Activated B cell treated with CpG ODN at 0.5 μM for 24 hours (primary cell): ENCODE data around the gene MT1G. TPM values are rescaled to one million over a fixed set of nuclear protein-coding genes. Genes with fewer than 3 reads are reported as not detected.
"Not testable (repeated sequence)": the region's sequence is repeated elsewhere in the genome, so short reads cannot be mapped to it uniquely, and the experiment has no call there.

Experiments
- ATAC-seq: fragments of 200-7000 bp; cut with Tn5 transposase; one replicate; pipeline ENCODE4 v1.10.0; 2021; ENCODE audit warnings: low read depth, mild to moderate bottlenecking, moderate library complexity
- CTCF ChIA-PET: fragments of 350-600 bp; sonication (Branson Sonifier 250); formaldehyde crosslinking; loops from one replicate; lab custom pipeline; 2021; ENCODE audit warnings: antibody characterized with exemption; lab: Charles Lee
- POLR2A ChIA-PET: fragments of 350-600 bp; sonication (Branson Sonifier 250); formaldehyde crosslinking; loops from one replicate; lab custom pipeline; 2021; ENCODE audit warnings: antibody characterized with exemption; lab: Charles Lee
- DNase-seq: peaks from one replicate; pipeline ENCODE4 v3.0.0; 2022
- H3K27ac Mint-ChIP-seq: one replicate; pipeline ENCODE4 v1.8.0; 2020; ENCODE audit warnings: mixed read lengths
- H3K27me3 Mint-ChIP-seq: one replicate; pipeline ENCODE4 v1.8.0; 2021; ENCODE audit warnings: mixed read lengths
- H3K36me3 Mint-ChIP-seq: one replicate; pipeline ENCODE4 v1.8.0; 2021; ENCODE audit warnings: low read depth, mixed read lengths
- H3K4me1 Mint-ChIP-seq: one replicate; pipeline ENCODE4 v1.8.0; 2021; ENCODE audit warnings: mixed read lengths
- H3K4me3 Mint-ChIP-seq: one replicate; pipeline ENCODE4 v1.8.0; 2020; ENCODE audit warnings: mild to moderate bottlenecking, mixed read lengths
- H3K9me3 Mint-ChIP-seq: one replicate; pipeline ENCODE4 v1.8.0; 2020; ENCODE audit warnings: mixed read lengths
- intact Hi-C: fragments of 100-400 bp; cut with micrococcal nuclease; formaldehyde crosslinking; loops from one replicate; pipeline ENCODE4 v1.15.1; 2024
- total RNA-seq: library from RNA; stranded (reverse); gene quantifications from 2 replicates; pipeline ENCODE4 v1.2.3, GENCODE V29; 2022
- TF ChIP-seq, protein P1 (sequence below): fragments of 200-600 bp; IDR thresholded peaks from one replicate; pipeline ENCODE4 v1.8.0; 2022; ENCODE audit warnings: antibody characterized with exemption, mild to moderate bottlenecking

Gene MT1G
- total RNA-seq, 1 donor from 2014 or later: 0.69 TPM

DNA sequence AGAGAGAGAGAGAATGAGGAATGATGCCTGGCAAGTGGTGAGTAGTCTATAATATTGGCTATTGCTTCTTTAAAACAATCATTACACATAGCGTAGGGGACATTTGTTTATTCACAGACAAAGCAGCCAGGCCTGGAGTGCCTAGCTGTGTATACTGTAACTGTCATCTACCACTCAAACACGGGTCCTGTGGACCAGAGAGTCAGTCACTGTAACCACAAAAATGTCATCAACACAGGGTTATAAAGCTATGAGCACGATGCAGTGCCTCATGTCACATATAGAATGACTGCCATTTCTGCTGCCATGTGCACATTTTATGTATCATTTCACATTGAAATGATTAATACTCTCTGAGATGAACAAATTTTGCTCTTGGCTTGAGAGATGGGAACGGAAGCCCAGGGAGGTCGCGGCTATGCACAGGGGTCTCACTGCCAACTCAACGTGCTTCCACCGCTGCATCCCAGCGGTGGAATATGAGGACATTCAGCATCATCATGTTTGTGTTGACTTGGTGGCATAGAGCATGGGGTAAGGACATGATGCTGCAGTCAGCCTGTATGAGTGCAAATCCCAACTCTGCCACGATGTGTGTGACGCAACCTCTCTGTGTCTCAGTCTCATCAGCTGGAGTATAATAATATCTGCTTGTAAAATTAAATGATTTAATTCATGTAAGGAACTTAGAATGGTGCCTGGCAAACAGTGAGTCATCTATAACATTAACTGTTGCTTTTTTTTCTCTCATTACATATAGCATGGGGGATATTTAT lies 5.1 kb upstream of the MT1G start:
- ATAC-seq (no peak), DNase-seq (no peak)
- ChIA-PET CTCF (interaction anchor here (1.1 to 1.4 kb wide), 3 partner anchors 29 to 160 kb away, joined by 4 to 11 read pairs (median 4); no protein-coding TSS in a partner anchor), POLR2A (no interaction called here)
- H3K36me3 Mint-ChIP-seq: no peaks in the 10 kb centered on the region
- no peak overlapping the region for H3K27ac Mint-ChIP-seq
- no peak overlapping the region for H3K4me3 Mint-ChIP-seq
- TF ChIP-seq, protein P1, sequence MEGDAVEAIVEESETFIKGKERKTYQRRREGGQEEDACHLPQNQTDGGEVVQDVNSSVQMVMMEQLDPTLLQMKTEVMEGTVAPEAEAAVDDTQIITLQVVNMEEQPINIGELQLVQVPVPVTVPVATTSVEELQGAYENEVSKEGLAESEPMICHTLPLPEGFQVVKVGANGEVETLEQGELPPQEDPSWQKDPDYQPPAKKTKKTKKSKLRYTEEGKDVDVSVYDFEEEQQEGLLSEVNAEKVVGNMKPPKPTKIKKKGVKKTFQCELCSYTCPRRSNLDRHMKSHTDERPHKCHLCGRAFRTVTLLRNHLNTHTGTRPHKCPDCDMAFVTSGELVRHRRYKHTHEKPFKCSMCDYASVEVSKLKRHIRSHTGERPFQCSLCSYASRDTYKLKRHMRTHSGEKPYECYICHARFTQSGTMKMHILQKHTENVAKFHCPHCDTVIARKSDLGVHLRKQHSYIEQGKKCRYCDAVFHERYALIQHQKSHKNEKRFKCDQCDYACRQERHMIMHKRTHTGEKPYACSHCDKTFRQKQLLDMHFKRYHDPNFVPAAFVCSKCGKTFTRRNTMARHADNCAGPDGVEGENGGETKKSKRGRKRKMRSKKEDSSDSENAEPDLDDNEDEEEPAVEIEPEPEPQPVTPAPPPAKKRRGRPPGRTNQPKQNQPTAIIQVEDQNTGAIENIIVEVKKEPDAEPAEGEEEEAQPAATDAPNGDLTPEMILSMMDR: no peak
- no peaks in the 10 kb centered on the region for H3K9me3 Mint-ChIP-seq
- peaks cover 11% of the 10 kb centered on the region for H3K4me1 Mint-ChIP-seq
- peaks cover 66% of the 10 kb centered on the region for H3K27me3 Mint-ChIP-seq
- intact Hi-C loops: loop anchor here (5.0 kb wide), 1 partner anchor 41 kb away; the partner anchor contains the start of gene MT1M

DNA sequence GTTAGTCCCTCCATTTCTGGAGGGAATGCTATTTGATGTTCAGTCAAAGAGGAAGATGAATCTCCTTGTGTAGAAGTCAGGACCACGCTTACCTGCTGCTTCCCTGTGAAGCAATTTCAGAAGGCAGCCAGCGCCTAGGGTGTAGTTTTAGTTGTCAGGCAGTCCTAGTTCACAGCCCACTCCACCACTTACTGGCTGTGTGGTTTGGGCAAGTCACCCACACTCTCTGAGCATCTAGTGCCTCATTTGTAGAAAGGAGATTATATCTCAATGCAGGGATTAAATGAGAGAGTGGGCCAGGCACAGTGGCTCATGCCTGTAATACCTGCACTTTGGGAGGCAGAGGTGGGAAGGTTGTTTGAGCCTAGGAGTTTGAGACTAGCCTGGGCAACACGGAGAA lies 4.3 kb upstream of the MT1G start:
- CTCF ChIA-PET: interaction anchor here (0.7 to 1.4 kb wide), 3 partner anchors 30 to 159 kb away, joined by 3 to 4 read pairs (median 4); no protein-coding TSS in a partner anchor
- POLR2A ChIA-PET, H3K4me3 Mint-ChIP-seq, H3K9me3 Mint-ChIP-seq, DNase-seq, H3K27ac Mint-ChIP-seq, H3K36me3 Mint-ChIP-seq, ATAC-seq: not testable (repeated sequence)
- Mint-ChIP-seq H3K27me3 (peaks cover 71% of the 10 kb centered on the region), H3K4me1 (peaks cover 11% of the 10 kb centered on the region)
- intact Hi-C loops: loop anchor here (5.0 kb wide), 1 partner anchor 40 kb away; the partner anchor contains the start of gene MT1M

DNA sequence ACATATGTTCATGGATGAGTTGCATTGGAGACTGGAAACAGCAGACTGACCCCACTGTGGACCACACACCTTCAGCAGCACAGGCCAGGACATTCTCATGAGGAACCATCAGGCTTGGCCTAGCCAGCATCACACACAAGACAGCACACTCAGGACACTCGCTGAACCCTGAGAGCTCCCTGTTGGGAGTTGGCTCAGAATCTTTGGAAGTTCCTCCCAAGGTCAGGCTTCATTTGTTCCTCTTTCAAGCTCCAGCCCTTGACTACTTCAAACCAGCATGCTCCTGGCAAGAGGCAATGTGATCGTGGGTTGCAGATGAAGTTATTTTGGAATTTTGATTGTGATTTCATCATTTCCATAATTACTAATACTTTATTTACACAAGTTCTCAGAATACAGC lies 3.8 kb upstream of the MT1G start:
- intact Hi-C loops: loop anchor here (5.0 kb wide), 1 partner anchor 39 kb away; the partner anchor contains the start of gene MT1M
- H3K36me3 Mint-ChIP-seq, ATAC-seq, H3K27ac Mint-ChIP-seq, H3K9me3 Mint-ChIP-seq, DNase-seq, POLR2A ChIA-PET, H3K4me3 Mint-ChIP-seq: not testable (repeated sequence)
- H3K4me1 Mint-ChIP-seq: peaks cover 11% of the 10 kb centered on the region
- H3K27me3 Mint-ChIP-seq: peaks cover 74% of the 10 kb centered on the region
- CTCF ChIA-PET: interaction anchor here (0.7 kb wide), 1 partner anchor 30 kb away, joined by 3 read pairs; no protein-coding TSS in a partner anchor

DNA sequence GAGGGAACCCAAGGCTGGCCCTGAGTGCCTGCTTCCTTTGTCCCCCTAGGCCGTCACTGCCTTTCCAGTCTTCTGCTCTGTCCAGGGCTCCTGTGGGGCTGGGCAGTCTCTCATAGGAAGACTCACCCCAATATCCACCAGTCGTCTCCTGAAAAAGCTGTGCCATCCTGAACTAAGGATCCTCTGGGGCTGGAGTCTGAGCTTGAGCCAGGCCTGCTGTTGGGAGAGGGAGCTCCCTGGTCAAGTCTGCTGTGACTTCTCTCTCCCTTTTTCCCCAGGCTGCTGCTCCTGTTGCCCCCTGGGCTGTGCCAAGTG lies 2.7 kb upstream of the MT1G start:
- no peaks in the 10 kb centered on the region for H3K36me3 Mint-ChIP-seq
- TF ChIP-seq, protein P1: no peak
- DNase-seq (no peak), ATAC-seq (no peak)
- H3K4me3 Mint-ChIP-seq: no peak overlapping the region
- intact Hi-C loops: loop anchor here (5.0 kb wide), 1 partner anchor 38 kb away; the partner anchor contains the start of gene MT1M
- peaks cover 6% of the 10 kb centered on the region for H3K4me1 Mint-ChIP-seq
- H3K27me3 Mint-ChIP-seq: peaks cover 82% of the 10 kb centered on the region
- H3K27ac Mint-ChIP-seq: no peak overlapping the region
- no peaks in the 10 kb centered on the region for H3K9me3 Mint-ChIP-seq
- CTCF ChIA-PET: no interaction called here
- POLR2A ChIA-PET: no interaction called here

DNA sequence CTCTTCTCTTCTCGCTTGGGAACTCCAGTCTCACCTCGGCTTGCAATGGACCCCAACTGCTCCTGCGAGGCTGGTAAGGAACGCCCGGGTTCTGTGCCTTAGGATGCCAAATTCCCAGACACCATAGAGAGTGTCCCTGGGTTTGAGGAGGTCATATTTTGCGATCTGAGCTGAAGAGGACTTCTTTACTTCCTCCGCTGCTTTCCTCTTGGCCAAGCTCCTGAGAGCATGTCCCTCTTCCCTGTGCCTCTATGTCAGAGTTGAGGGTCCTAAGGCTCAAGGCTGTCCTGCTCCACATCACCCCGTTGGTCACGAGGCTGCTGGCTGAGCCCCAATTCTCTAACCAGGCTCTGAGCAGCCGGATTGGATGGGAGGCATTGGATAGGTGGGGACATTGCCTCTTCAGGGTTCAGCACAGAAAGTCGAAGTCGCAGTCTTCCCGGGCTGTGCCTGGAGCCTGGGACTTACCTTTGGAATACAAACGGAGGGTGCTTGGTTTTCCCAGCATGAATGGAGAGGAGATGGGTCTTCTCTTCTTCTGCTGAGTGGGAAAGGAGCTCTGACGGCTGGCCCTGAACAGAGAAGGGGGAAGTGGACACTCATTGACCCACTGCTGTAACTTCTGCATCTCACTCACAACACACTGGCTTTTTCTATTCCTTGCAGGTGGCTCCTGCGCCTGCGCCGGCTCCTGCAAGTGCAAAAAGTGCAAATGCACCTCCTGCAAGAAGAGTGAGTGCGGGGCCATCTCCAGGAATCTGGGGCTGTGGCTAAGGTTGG lies 2.2 kb upstream of the MT1G start:
- ATAC-seq (no peak), DNase-seq (no peak)
- CTCF ChIA-PET: interaction anchor here (0.9 kb wide), 1 partner anchor 32 kb away, joined by 3 read pairs; no protein-coding TSS in a partner anchor
- intact Hi-C loops: loop anchor here (5.0 kb wide), 1 partner anchor 38 kb away; the partner anchor contains the start of gene MT1M
- TF ChIP-seq, protein P1: no peak
- peaks cover 2% of the 10 kb centered on the region for H3K4me1 Mint-ChIP-seq
- POLR2A ChIA-PET: no interaction called here
- no peaks in the 10 kb centered on the region for H3K36me3 Mint-ChIP-seq
- H3K27ac Mint-ChIP-seq: no peak overlapping the region
- H3K9me3 Mint-ChIP-seq: no peaks in the 10 kb centered on the region
- H3K27me3 Mint-ChIP-seq: peaks cover 82% of the 10 kb centered on the region
- peak overlapping the region; percentile 40 for H3K4me3 Mint-ChIP-seq
